K562 (cell line): Measurements from ENCODE around the gene GIPC3. TPM values are rescaled to one million over a fixed set of nuclear protein-coding genes. Genes with fewer than 3 reads are reported as not detected.

Source experiments
- C11orf30 ChIP-seq: fragments of 450-650 bp; IDR thresholded peaks from 2 replicates; pipeline ENCODE4 v1.6.1; 2016; ENCODE audit warnings: low read depth, mild to moderate bottlenecking
- CBX5 ChIP-seq: IDR thresholded peaks from 2 replicates; pipeline ENCODE4 v1.6.1; 2014; ENCODE audit warnings: low read depth, borderline replicate concordance
- CC2D1A ChIP-seq: fragments of 450-650 bp; IDR thresholded peaks from 2 replicates; pipeline ENCODE4 v1.6.1; 2017; ENCODE audit warnings: mild to moderate bottlenecking
- GABPA ChIP-seq: fragments of 200-800 bp; sonication (Bioruptor generic); conservative IDR thresholded peaks from 2 replicates; pipeline ENCODE4 v1.6.1; 2016; ENCODE audit warnings: low read depth, missing genetic modification characterization, missing compliant biosample characterization
- HDAC1 ChIP-seq, 2 experiments: fragments of 450-650 bp; IDR thresholded peaks; 2 replicates each; pipeline ENCODE4 v1.6.1; 2016 to 2017; ENCODE audit warnings: inconsistent platforms in 1 of 2, mild to moderate bottlenecking in 1 of 2, moderate library complexity in 1 of 2
- JUND ChIP-seq, 2 experiments: IDR thresholded peaks; 2 replicates in 1 of 2; 3 replicates in 1 of 2; pipeline ENCODE4 v1.6.1; 2011; ENCODE audit warnings: borderline replicate concordance in 2 of 2, low read depth in 2 of 2, low read length in 2 of 2, improper control_type of control experiment in 1 of 2, missing biosample characterization in 1 of 2, missing genetic modification characterization in 1 of 2, missing genetic modification reagents in 1 of 2
- LARP7 ChIP-seq: fragments of 450-650 bp; IDR thresholded peaks from 2 replicates; pipeline ENCODE4 v1.6.1; 2016
- MYC ChIP-seq, 2 experiments: fragments of 250-450 bp in 1 of 2; sonication (Bioruptor Pico) in 1 of 2; IDR thresholded peaks; 2 replicates each; pipeline versions ENCODE4 v1.5.1 to v1.6.1; 2012 to 2021; ENCODE audit warnings: low read depth in 2 of 2, borderline replicate concordance in 1 of 2, improper control_type of control experiment in 1 of 2, low read length in 1 of 2, mild to moderate bottlenecking in 1 of 2, moderate library complexity in 1 of 2
- NEUROD1 ChIP-seq: fragments of 150-350 bp; IDR thresholded peaks from 2 replicates; pipeline ENCODE4 v1.6.1; 2014; ENCODE audit warnings: borderline replicate concordance, low read length, low read depth; ENCODE audit not compliant: partially characterized antibody
- NR2F6 ChIP-seq: fragments of 450-650 bp; formaldehyde crosslinking; IDR thresholded peaks from 2 replicates; pipeline ENCODE4 v1.4.0; 2020; ENCODE audit warnings: mild to moderate bottlenecking
- POLR3A ChIP-seq: IDR thresholded peaks from 2 replicates; pipeline ENCODE4 v1.6.1; 2011; ENCODE audit warnings: borderline replicate concordance, mild to moderate bottlenecking, moderate library complexity; ENCODE audit not compliant: insufficient read length, insufficient read depth; ENCODE audit errors: extremely low read depth
- TEAD2 ChIP-seq: fragments of 450-650 bp; IDR thresholded peaks from 2 replicates; pipeline ENCODE4 v1.6.1; 2016; ENCODE audit warnings: missing genetic modification characterization, control low read depth, missing compliant biosample characterization
- ZBED1 ChIP-seq: IDR thresholded peaks from 2 replicates; pipeline ENCODE4 v1.6.1; 2014
- ZNF23 ChIP-seq: fragments of 250-450 bp; sonication (Bioruptor Pico); IDR thresholded peaks from 2 replicates; pipeline ENCODE4 v1.4.0; 2020; ENCODE audit warnings: mild to moderate bottlenecking
- ZNF408 ChIP-seq: fragments of 250-450 bp; sonication (Bioruptor Pico); IDR thresholded peaks from 2 replicates; pipeline ENCODE4 v1.4.0; 2020; ENCODE audit warnings: low read depth, mild to moderate bottlenecking, moderate library complexity
- polyA plus RNA-seq, 8 experiments: library from polyadenylated mRNA; depleted of rRNA in 4 of 8; stranded (reverse) in 5 of 8; unstranded in 3 of 8; fragments of >200 nt; fragmentation: Nextera tagmentation in 2 of 8; fragmentation: Illumina TruSeq in 1 of 8; extraction: Ambion mirVana in 2 of 8; extraction: Trizol in 1 of 8; gene quantifications; 2 replicates each; pipeline versions ENCODE4 v1.2.1 to v1.2.3, GENCODE V29; 2011 to 2014; ENCODE audit warnings: inconsistent platforms in 1 of 8, missing spikeins in 1 of 8
- total RNA-seq, 7 experiments: library from RNA; depleted of rRNA in 6 of 7; stranded (reverse); fragments of >200 nt in 6 of 7; fragmentation: Illumina TruSeq in 2 of 7; extraction: Trizol in 2 of 7; gene quantifications; 2 replicates each; pipeline versions ENCODE4 v1.2.1 to v1.2.3, GENCODE V29; 2011 to 2021; ENCODE audit warnings: low replicate concordance in 1 of 7
- TF ChIP-seq, protein P1 (sequence below): fragments of 250-450 bp; sonication (Bioruptor Pico); IDR thresholded peaks from 2 replicates; pipeline ENCODE4 v1.4.0; 2020; ENCODE audit warnings: mild to moderate bottlenecking, moderate library complexity
- TF ChIP-seq, protein P2 (sequence below): fragments of 250-450 bp; sonication (Bioruptor Pico); IDR thresholded peaks from 2 replicates; pipeline ENCODE4 v1.5.0; 2022; ENCODE audit warnings: mild to moderate bottlenecking
- TF ChIP-seq, protein P3 (sequence below): fragments of 450-650 bp; IDR thresholded peaks from 2 replicates; pipeline ENCODE4 v1.6.1; 2016; ENCODE audit warnings: missing biosample characterization, missing genetic modification characterization
- TF ChIP-seq, protein P4 (sequence below), 2 experiments: fragments of 450-650 bp in 1 of 2; sonication (generic) in 1 of 2; formaldehyde crosslinking; conservative IDR thresholded peaks; 2 replicates each; pipeline versions ENCODE4 v1.4.0 to v1.8.1; 2020 to 2022; ENCODE audit warnings: mild to moderate bottlenecking in 1 of 2, missing genetic modification reagents in 1 of 2

The GIPC3 gene
- total and polyA plus RNA-seq, 9 of the 15 experiments (the other 6 are each of a cell fraction or from before 2014, with no cell fraction given) = 0.03 to 3.6 (median 1.5) TPM; not detected in 1

DNA sequence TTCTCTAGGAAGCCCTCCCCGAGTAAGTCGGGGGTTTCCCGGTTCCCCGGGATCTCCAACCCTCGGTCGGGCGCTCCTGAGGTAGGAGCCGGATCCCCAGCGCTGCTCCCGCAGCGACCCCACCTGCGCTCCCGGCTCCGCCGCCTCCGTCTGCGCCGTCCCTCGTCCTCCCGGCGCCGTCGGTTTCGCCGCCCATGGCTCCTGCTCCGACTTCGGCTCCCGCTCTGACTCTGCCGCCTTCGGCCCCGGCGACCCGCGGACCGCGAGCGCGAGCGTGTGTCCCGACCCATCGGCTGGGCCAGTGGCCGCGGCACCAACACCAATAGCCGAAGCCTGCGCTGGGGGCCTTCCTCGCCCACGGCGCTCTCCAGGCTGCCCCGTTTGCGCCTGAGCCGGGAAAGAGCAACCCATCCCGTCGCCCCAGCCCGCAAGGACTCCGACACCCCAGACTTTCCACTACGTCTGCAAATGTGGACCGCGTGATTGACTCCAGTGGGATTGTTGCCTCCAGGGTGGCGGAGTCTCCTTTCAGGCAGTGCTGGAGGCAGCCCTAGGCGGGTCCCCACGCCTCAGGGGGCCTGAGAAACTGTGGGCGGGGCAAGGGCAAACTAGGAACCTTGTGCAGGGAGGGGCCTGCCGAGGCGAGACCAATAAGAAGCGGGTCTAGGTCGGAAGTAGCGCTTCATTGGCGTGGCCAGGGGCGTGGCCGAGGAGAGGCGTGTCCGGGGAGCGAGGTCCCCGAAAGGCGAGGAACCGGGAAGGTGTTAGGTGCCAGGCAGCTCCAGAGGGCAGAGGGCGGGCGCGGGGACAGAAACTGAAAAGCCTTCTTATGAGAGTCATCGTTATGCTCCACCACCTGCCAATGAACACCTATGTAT lies 41.4 kb downstream of the GIPC3 start, which contains the start of gene CACTIN (continued):
- TF ChIP-seq, protein P1, sequence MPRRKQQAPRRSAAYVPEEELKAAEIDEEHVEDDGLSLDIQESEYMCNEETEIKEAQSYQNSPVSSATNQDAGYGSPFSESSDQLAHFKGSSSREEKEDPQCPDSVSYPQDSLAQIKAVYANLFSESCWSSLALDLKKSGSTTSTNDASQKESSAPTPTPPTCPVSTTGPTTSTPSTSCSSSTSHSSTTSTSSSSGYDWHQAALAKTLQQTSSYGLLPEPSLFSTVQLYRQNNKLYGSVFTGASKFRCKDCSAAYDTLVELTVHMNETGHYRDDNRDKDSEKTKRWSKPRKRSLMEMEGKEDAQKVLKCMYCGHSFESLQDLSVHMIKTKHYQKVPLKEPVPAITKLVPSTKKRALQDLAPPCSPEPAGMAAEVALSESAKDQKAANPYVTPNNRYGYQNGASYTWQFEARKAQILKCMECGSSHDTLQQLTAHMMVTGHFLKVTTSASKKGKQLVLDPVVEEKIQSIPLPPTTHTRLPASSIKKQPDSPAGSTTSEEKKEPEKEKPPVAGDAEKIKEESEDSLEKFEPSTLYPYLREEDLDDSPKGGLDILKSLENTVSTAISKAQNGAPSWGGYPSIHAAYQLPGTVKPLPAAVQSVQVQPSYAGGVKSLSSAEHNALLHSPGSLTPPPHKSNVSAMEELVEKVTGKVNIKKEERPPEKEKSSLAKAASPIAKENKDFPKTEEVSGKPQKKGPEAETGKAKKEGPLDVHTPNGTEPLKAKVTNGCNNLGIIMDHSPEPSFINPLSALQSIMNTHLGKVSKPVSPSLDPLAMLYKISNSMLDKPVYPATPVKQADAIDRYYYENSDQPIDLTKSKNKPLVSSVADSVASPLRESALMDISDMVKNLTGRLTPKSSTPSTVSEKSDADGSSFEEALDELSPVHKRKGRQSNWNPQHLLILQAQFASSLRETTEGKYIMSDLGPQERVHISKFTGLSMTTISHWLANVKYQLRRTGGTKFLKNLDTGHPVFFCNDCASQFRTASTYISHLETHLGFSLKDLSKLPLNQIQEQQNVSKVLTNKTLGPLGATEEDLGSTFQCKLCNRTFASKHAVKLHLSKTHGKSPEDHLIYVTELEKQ (CRISPR knock-in tag) = no peak
- TF ChIP-seq LARP7 (no peak), CC2D1A (no peak), NEUROD1 (peak; percentile 90), GABPA (tag) (peak; percentile 59; the same call in 1 of the 2 replicates), ZNF23 (CRISPR knock-in tag) (no peak), ZNF408 (CRISPR knock-in tag) (no peak), JUND (IDR thresholded peaks at IDR 0.05; ENCODE audit: borderline replicate concordance, low read depth, low read length) (peak; percentile 52), JUND (tag; IDR thresholded peaks at IDR 0.05; ENCODE audit: borderline replicate concordance, low read depth, low read length) (no peak), TEAD2 (tag) (no peak), HDAC1 (IDR thresholded peaks at IDR 0.05) (peak in 1 of 2 experiments; percentile 96; a peak in 2 of 4 replicates), C11orf30 (peak; percentile 100), NR2F6 (CRISPR knock-in tag) (no peak), POLR3A (no peak), ZBED1 (no peak), MYC (IDR thresholded peaks at IDR 0.05; ENCODE audit: low read depth, low read length) (peak; percentile 79), MYC (CRISPR knock-in tag; IDR thresholded peaks at IDR 0.05; ENCODE audit: borderline replicate concordance, low read depth) (no peak), CBX5 (no peak)
- TF ChIP-seq, protein P2, sequence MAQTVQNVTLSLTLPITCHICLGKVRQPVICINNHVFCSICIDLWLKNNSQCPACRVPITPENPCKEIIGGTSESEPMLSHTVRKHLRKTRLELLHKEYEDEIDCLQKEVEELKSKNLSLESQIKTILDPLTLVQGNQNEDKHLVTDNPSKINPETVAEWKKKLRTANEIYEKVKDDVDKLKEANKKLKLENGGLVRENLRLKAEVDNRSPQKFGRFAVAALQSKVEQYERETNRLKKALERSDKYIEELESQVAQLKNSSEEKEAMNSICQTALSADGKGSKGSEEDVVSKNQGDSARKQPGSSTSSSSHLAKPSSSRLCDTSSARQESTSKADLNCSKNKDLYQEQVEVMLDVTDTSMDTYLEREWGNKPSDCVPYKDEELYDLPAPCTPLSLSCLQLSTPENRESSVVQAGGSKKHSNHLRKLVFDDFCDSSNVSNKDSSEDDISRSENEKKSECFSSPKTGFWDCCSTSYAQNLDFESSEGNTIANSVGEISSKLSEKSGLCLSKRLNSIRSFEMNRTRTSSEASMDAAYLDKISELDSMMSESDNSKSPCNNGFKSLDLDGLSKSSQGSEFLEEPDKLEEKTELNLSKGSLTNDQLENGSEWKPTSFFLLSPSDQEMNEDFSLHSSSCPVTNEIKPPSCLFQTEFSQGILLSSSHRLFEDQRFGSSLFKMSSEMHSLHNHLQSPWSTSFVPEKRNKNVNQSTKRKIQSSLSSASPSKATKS (CRISPR knock-in tag) = no peak
- TF ChIP-seq, protein P3, sequence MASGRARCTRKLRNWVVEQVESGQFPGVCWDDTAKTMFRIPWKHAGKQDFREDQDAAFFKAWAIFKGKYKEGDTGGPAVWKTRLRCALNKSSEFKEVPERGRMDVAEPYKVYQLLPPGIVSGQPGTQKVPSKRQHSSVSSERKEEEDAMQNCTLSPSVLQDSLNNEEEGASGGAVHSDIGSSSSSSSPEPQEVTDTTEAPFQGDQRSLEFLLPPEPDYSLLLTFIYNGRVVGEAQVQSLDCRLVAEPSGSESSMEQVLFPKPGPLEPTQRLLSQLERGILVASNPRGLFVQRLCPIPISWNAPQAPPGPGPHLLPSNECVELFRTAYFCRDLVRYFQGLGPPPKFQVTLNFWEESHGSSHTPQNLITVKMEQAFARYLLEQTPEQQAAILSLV (tag) = no peak
- TF ChIP-seq, protein P4, sequence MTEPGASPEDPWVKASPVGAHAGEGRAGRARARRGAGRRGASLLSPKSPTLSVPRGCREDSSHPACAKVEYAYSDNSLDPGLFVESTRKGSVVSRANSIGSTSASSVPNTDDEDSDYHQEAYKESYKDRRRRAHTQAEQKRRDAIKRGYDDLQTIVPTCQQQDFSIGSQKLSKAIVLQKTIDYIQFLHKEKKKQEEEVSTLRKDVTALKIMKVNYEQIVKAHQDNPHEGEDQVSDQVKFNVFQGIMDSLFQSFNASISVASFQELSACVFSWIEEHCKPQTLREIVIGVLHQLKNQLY (CRISPR knock-in tag; conservative IDR thresholded peaks at IDR 0.05) = no peak
